Endothelial cell (in vitro differentiated cells): ENCODE data around the gene CLASP2. TPM values are rescaled to one million over a fixed set of nuclear protein-coding genes. Genes with fewer than 3 reads are reported as not detected.
"Not testable (repeated sequence)": the region's sequence is repeated elsewhere in the genome, so short reads cannot be mapped to it uniquely, and the experiment has no call there.

Experiments used
- DNase-seq: peaks from one replicate; pipeline ENCODE4 v3.0.0; 2021; ENCODE audit warnings: low spot score
- H3K27ac Mint-ChIP-seq: one replicate; pipeline ENCODE4 v1.8.0; 2021; ENCODE audit warnings: mixed read lengths, inconsistent platforms; ENCODE audit not compliant: unreplicated experiment
- H3K27me3 Mint-ChIP-seq: one replicate; pipeline ENCODE4 v1.8.0; 2021; ENCODE audit warnings: mild to moderate bottlenecking, moderate library complexity, mixed read lengths, inconsistent platforms; ENCODE audit not compliant: unreplicated experiment
- H3K36me3 Mint-ChIP-seq: one replicate; pipeline ENCODE4 v1.8.0; 2021; ENCODE audit warnings: mild to moderate bottlenecking, low read depth, mixed read lengths, inconsistent platforms; ENCODE audit not compliant: unreplicated experiment
- H3K4me1 Mint-ChIP-seq: one replicate; pipeline ENCODE4 v1.8.0; 2021; ENCODE audit warnings: mild to moderate bottlenecking, mixed read lengths, inconsistent platforms; ENCODE audit not compliant: unreplicated experiment
- H3K4me3 Mint-ChIP-seq: one replicate; pipeline ENCODE4 v1.8.0; 2021; ENCODE audit warnings: mild to moderate bottlenecking, mixed read lengths, inconsistent platforms; ENCODE audit not compliant: unreplicated experiment
- H3K9me3 Mint-ChIP-seq: one replicate; pipeline ENCODE4 v1.8.0; 2021; ENCODE audit warnings: mixed read lengths, inconsistent platforms; ENCODE audit not compliant: unreplicated experiment
- CTCF ChIP-seq: fragments of 200-600 bp; sonication (generic); IDR thresholded peaks from one replicate; pipeline ENCODE4 v1.5.0; 2021; ENCODE audit warnings: antibody characterized with exemption; ENCODE audit not compliant: unreplicated experiment
- long read RNA-seq: library from polyadenylated mRNA; unstranded; transcript quantifications from one replicate; pipeline ENCODE4 v2.0.0, GENCODE V29; 2020; ENCODE audit not compliant: unreplicated experiment
- total RNA-seq: library from RNA; stranded (reverse); fragmentation: NEBNext Ultra II Directional; extraction: Animal tissue kit (Norgen Biotek cat#: 25700); gene quantifications from one replicate; pipeline ENCODE4 v1.2.1, GENCODE V29; 2021; ENCODE audit not compliant: unreplicated experiment

Gene CLASP2
- total RNA-seq = 42.0 TPM
- long read RNA-seq, partial matches to known transcripts = 0 of 1 reads
- long read RNA-seq, other reads (novel, unspliced or antisense) = 1 of 1 reads

DNA sequence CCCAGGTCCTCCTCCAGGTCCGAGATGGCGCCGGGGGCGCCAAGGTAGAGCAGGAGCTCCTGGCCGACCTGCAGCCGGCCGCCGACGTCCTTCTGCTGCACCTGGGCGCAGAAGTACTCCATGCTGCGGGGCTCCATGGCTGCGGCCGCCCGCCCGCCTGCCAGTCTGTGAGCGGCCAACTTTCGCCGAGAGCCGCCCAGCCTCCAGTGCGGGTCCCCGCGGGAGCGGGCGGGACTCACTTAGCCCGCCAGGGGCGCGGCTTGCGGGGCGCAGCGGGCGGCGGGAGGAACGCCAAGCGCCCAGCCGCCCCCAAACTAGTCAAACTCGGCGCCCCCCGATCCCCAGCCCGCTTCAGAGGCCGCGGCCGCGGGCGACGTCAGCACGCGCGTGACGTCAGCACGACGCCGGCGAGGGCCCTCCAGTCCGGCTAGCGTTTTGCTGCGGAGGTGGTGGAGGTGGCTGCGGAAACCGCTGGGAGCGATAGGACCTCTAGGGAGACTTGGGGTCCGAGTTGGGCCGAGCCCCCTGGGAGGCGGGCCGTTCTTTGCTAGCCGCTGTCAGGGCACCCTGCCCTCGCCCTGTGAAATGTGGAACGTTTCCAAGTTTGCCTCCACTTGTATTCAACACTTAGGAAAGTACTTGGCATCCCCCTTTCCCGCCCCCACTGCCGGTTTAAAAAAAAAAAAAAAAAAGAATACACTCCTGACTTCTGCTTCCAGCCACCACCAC is at the start of gene CLASP2:
Gene CLASP2, minus strand, starts transcription at position 389 of the 729 bp plus-strand sequence. Its CDS starts 252 bp downstream, at position 137.
- Mint-ChIP-seq H3K9me3 (no peaks in the 10 kb centered on the region), H3K36me3 (peaks cover 5% of the 10 kb centered on the region), H3K4me3 (peak within 1 kb of the TSS; percentile 94), H3K27me3 (peaks cover 4% of the 10 kb centered on the region), H3K27ac (peak within 1 kb of the TSS; percentile 94), H3K4me1 (peaks cover 21% of the 10 kb centered on the region)
- DNase-seq = peak; percentile 88
- TF ChIP-seq CTCF = no peak

DNA sequence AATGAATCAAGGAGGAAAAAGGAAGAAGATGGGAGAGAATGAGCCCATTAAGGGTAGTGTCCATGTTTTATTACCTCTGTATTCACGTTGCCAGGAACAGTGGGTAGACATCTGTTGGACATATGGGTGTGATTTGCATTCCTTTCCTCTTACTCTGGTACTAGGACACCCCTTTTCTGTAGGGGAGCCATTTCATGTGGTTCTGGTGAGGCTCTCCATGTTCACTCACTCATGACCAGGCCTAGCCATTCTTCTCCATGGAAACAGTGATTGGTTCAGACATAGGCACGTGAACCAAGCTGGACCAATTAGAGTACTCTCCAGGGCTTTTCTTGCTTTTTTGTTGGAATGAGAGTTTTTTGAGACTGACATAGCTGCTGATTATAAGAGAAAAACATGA is 40.8 kb upstream of the CLASP2 start:
- Mint-ChIP-seq H3K27me3 (peaks cover 1% of the 10 kb centered on the region), H3K4me1 (no peaks in the 10 kb centered on the region), H3K27ac (no peak overlapping the region), H3K36me3 (no peaks in the 10 kb centered on the region), H3K9me3 (no peaks in the 10 kb centered on the region), H3K4me3 (no peak overlapping the region)
- TF ChIP-seq CTCF = no peak
- no peak for DNase-seq

DNA sequence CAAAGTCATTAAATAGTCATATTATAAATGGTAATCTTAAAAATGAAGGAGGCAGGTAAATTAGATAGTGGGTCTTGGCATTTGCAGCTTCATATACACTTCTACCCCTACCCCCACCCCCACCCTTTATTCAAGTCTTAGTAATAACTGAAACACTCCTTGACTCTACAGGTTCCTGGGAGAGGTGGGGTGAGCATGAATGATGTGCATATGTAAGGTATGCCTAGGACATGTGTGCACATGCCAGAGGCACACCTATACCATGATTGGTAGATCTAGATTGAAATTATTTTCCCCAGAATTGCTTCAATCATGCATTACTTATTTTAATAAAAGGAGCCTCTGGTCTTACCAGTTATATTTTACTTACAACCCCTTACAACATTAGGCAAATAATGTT is 40.2 kb upstream of the CLASP2 start:
- DNase-seq = no peak
- Mint-ChIP-seq H3K27ac (no peak overlapping the region), H3K9me3 (no peaks in the 10 kb centered on the region), H3K36me3 (no peaks in the 10 kb centered on the region), H3K27me3 (peaks cover 1% of the 10 kb centered on the region), H3K4me1 (no peaks in the 10 kb centered on the region), H3K4me3 (no peak overlapping the region)
- TF ChIP-seq CTCF = no peak

GRCh38 chr3:33754391-33754790 is 36.3 kb upstream of the CLASP2 start:
- not testable (repeated sequence) for H3K4me1 Mint-ChIP-seq, DNase-seq, H3K27me3 Mint-ChIP-seq, H3K36me3 Mint-ChIP-seq, H3K27ac Mint-ChIP-seq, H3K4me3 Mint-ChIP-seq, H3K9me3 Mint-ChIP-seq

DNA sequence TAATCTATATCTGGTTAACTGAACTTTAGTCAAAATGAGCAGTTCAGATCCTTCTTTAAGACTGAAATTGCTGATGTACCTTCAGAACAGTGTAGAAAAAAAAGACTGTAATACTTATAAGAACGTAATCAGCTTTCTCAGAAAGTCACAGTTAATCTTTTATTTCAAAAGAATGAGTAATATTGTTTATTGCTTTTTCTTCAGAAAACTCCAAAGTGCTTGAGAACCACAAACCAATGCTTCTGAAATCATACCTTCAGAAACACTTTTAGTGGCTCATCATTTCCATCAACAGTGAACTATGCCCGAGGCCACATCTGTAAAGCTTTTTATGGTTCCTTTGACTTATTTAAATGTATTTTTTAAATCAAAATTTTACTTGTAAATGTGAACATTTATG is 33.3 kb upstream of the CLASP2 start:
- no peak for TF ChIP-seq CTCF
- Mint-ChIP-seq H3K27me3 (peaks cover 1% of the 10 kb centered on the region), H3K4me3 (no peak overlapping the region), H3K27ac (no peak overlapping the region), H3K4me1 (no peaks in the 10 kb centered on the region), H3K36me3 (no peaks in the 10 kb centered on the region), H3K9me3 (no peaks in the 10 kb centered on the region)
- DNase-seq = no peak
